SK-MEL-5 (cell line): ENCODE results near the gene FADD. TPM values are rescaled to one million over a fixed set of nuclear protein-coding genes. Genes with fewer than 3 reads are reported as not detected.

ENCODE experiments used
- DNase-seq: peaks from one replicate; pipeline ENCODE4 v3.0.0-alpha.2; 2016; ENCODE audit warnings: low read depth, low spot score
- in situ Hi-C: cut with HindIII; loops from 2 replicates; pipeline ENCODE4 v1.10.0; 2016; ENCODE audit warnings: low sequenced_read_pairs, high pct_unique_total_duplicates, low pct_unique_long_range_greater_than_20kb
- total RNA-seq: library from RNA; depleted of rRNA; stranded (reverse); fragments of >200 nt; shearing (Covaris generic); gene quantifications from 2 replicates; pipeline ENCODE4 v1.2.3, GENCODE V29; 2014; rRNA removed

FADD gene
- total RNA-seq, 1 experiment from 2014 or later, result 183 TPM

DNA sequence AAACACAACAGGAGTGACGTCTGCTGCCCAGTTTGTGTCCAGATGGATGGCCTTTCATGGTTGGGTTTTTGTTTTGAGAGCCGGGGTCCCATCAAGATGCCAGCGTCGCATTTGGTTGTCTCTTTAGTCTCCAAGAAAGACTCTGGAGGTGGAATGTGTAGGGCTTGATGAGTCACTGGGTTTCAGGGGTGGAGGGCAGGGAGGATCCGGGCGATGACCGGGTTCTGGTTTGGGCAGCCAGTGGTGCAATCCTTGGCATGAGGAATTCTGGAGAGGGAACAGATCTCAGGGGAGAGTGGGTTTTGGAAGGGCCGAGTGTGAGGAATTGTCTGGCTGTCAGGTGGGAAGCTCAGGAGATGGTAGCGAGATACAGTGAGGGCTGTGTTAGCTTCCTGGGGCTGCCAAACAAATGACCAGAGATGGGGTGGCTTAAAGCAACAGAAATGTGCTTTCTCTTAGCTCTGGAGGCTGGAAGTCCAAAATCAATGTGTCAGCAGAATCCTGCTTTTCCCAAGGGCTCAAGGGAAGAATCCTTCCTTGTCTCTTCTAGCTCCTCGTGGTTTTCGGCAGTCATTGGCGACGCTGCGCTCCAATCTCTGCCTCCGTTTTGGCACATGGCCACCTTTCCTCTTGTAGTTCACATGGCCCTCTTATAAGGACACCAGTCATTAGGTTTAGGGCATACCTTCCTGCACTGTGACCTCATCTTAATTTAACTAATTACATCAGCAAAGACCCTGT is 41.0 kb downstream of the FADD start:
- DNase-seq, result peak; percentile 99
- in situ Hi-C loops, result no loop called here

DNA sequence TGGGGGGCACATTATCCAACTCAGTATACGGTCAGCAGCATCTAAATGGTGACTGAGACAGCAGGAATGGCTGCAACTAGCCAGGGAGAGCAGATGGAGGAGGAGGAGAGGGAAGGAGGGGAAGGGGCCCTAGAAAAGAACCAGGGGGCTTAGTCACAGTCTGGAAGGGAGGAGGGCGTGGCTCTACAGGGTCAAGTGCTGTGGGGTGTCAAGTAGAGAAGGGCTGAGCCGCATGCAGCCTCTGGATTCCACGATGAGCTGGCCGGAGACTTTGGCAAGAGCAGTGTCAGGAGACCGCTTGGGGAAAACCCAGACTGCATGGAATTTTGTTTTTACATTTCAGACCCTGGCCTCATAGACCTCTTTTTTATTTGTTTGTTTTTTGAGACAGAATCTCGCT is 41.6 kb downstream of the FADD start:
- no peak for DNase-seq
- in situ Hi-C loops, result no loop called here

GRCh38 chr11:70246196-70246595 is 43.1 kb downstream of the FADD start:
- no peak for DNase-seq
- in situ Hi-C loops, result no loop called here

DNA sequence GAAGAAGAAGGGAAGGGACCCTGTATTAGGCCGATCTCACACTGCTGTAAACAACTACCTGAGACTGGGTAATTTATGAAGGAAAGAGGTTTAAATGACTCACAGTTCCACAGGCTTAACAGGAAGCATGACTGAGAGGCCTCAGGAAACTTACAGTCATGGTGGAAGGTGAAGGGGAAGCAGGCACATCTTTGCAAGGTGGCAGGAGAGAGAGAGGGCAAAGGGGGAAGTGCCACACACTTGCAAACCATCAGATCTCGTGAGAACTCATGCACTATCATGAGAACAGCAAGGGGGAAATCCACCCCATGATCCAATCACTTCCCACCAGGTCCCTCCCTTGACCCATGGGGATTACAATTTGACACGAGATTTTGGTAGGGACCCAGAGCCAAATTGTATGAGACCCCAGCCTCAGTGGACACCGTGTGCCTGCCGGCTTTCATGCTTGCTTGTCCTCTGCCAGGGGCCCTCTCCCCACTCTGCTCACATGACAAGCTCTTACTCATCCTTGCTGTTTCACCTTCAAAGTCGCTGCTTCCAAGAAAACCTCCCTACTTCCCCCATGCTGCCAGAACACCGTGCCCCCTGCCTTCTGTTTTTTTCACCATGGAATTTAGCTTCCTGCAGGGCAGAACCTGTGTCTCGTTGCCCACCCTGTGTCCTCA is 44.1 kb downstream of the FADD start:
- DNase-seq, result no peak
- in situ Hi-C loops, result no loop called here

- in situ Hi-C loops, result no loop called here
- DNase-seq, result no peak
Measured at GRCh38 chr11:70247710-70248072, 44.6 kb downstream of the FADD start.

- in situ Hi-C loops, result no loop called here
- no peak for DNase-seq
Measured at GRCh38 chr11:70250876-70251658, 48.0 kb downstream of the FADD start.

- DNase-seq, result peak; percentile 51
- in situ Hi-C loops, result no loop called here
Measured at GRCh38 chr11:70251659-70252321, 48.7 kb downstream of the FADD start.

- DNase-seq, result no peak
- in situ Hi-C loops, result no loop called here
Measured at GRCh38 chr11:70252844-70253243, 49.7 kb downstream of the FADD start.

- in situ Hi-C loops, result no loop called here
- DNase-seq, result no peak
Measured at GRCh38 chr11:70255477-70256116, 52.5 kb downstream of the FADD start.

Other genes with a start within 250 kb of the FADD start
- gene ANO1, start 125.0 kb upstream of the FADD start, total RNA-seq, result 1.2 and 2.9 TPM in 2 replicates
- 120 and 134 TPM in 2 replicates for gene PPFIA1, start 67.4 kb downstream of the FADD start, total RNA-seq
- gene CTTN, start 195.2 kb downstream of the FADD start, total RNA-seq, result 647 and 651 TPM in 2 replicates